Liver (tissue), 9 donors: ENCODE measurements around the gene TOR1AIP1. TPM values are rescaled to one million over a fixed set of nuclear protein-coding genes. Genes with fewer than 3 reads are reported as not detected.

Experiments
- DNase-seq: peaks from one replicate; pipeline ENCODE4 v3.0.0-alpha.2; 2017; ENCODE audit warnings: low spot score
- H3K27ac ChIP-seq, 2 donors: one replicate each; pipeline ENCODE4 v1.7.0; 2013; ENCODE audit warnings: inconsistent platforms in 2 of 2, low read length in 2 of 2, control low read depth in 1 of 2, low read depth in 1 of 2, mild to moderate bottlenecking in 1 of 2
- H3K27me3 ChIP-seq, 4 donors: one replicate each; pipeline versions ENCODE4 v1.6.1 to v1.7.0; 2013; ENCODE audit warnings: low read length in 3 of 4, inconsistent platforms in 1 of 4, mild to moderate bottlenecking in 1 of 4, moderate library complexity in 1 of 4; ENCODE audit not compliant: control insufficient read depth in 4 of 4, insufficient read depth in 4 of 4
- H3K36me3 ChIP-seq, 4 donors: one replicate each; pipeline versions ENCODE4 v1.6.1 to v1.7.0; 2013; ENCODE audit warnings: low read length in 3 of 4, mild to moderate bottlenecking in 3 of 4, low read depth in 1 of 4, moderate library complexity in 1 of 4; ENCODE audit not compliant: control insufficient read depth in 4 of 4, insufficient read depth in 3 of 4
- H3K4me1 ChIP-seq, 4 donors: one replicate each; pipeline versions ENCODE4 v1.6.1 to v1.7.0; 2013; ENCODE audit warnings: low read length in 3 of 4, mild to moderate bottlenecking in 3 of 4, moderate library complexity in 1 of 4; ENCODE audit not compliant: control insufficient read depth in 4 of 4, insufficient read depth in 4 of 4
- H3K4me3 ChIP-seq, 3 donors: one replicate each; pipeline versions ENCODE4 v1.6.1 to v1.7.0; 2013; ENCODE audit warnings: low read length in 3 of 3, control low read depth in 1 of 3, low read depth in 1 of 3, mild to moderate bottlenecking in 1 of 3
- H3K9ac ChIP-seq, 2 donors: one replicate each; pipeline ENCODE4 v1.7.0; 2013; ENCODE audit warnings: low read length in 2 of 2, mild to moderate bottlenecking in 2 of 2, moderate library complexity in 2 of 2, control low read depth in 1 of 2, low read depth in 1 of 2
- H3K9me3 ChIP-seq, 4 donors: one replicate each; pipeline versions ENCODE4 v1.6.1 to v1.7.0; 2013; ENCODE audit warnings: low read length in 3 of 4; ENCODE audit not compliant: control insufficient read depth in 4 of 4
- EGR1 ChIP-seq, 2 donors: IDR thresholded peaks; 2 replicates each; pipeline ENCODE4 v1.6.1; 2016 to 2018; ENCODE audit warnings: antibody characterized with exemption in 2 of 2, low read depth in 2 of 2
- FOXA1 ChIP-seq: IDR thresholded peaks from 2 replicates; pipeline ENCODE4 v1.6.1; 2016; ENCODE audit warnings: antibody characterized with exemption
- FOXA2 ChIP-seq: IDR thresholded peaks from 2 replicates; pipeline ENCODE4 v1.6.1; 2016; ENCODE audit warnings: antibody characterized with exemption
- GABPA ChIP-seq, 2 donors: IDR thresholded peaks in 1 of 2; conservative IDR thresholded peaks in 1 of 2; 2 replicates each; pipeline ENCODE4 v1.6.1; 2016; ENCODE audit warnings: antibody characterized with exemption in 2 of 2, mild to moderate bottlenecking in 1 of 2, moderate library complexity in 1 of 2
- HNF4A ChIP-seq, 2 donors: conservative IDR thresholded peaks; 2 replicates each; pipeline ENCODE4 v1.6.1; 2016; ENCODE audit warnings: antibody characterized with exemption in 2 of 2, mild to moderate bottlenecking in 2 of 2
- HNF4G ChIP-seq: IDR thresholded peaks from 2 replicates; pipeline ENCODE4 v1.6.1; 2016; ENCODE audit warnings: antibody characterized with exemption
- JUND ChIP-seq, 2 donors: IDR thresholded peaks; 2 replicates each; pipeline ENCODE4 v1.6.1; 2016; ENCODE audit warnings: antibody characterized with exemption in 2 of 2
- NR2F2 ChIP-seq: IDR thresholded peaks from 2 replicates; pipeline ENCODE4 v1.6.1; 2016; ENCODE audit warnings: antibody characterized with exemption
- RAD21 ChIP-seq, 2 donors: IDR thresholded peaks; 2 replicates each; pipeline ENCODE4 v1.6.1; 2016; ENCODE audit warnings: antibody characterized with exemption in 2 of 2, mild to moderate bottlenecking in 2 of 2
- RXRA ChIP-seq, 2 donors: IDR thresholded peaks; 2 replicates each; pipeline ENCODE4 v1.6.1; 2017 to 2018; ENCODE audit warnings: antibody characterized with exemption in 2 of 2, mild to moderate bottlenecking in 1 of 2
- SP1 ChIP-seq: IDR thresholded peaks from 2 replicates; pipeline ENCODE4 v1.6.1; 2018; ENCODE audit warnings: antibody characterized with exemption, mild to moderate bottlenecking
- TAF1 ChIP-seq: conservative IDR thresholded peaks from 2 replicates; pipeline ENCODE4 v1.6.1; 2016; ENCODE audit warnings: antibody characterized with exemption, mild to moderate bottlenecking
- YY1 ChIP-seq: IDR thresholded peaks from 2 replicates; pipeline ENCODE4 v1.6.1; 2016; ENCODE audit warnings: antibody characterized with exemption, mild to moderate bottlenecking
- WGBS: extraction: QIAGEN DNeasy Blood & Tissue Kit; methylation state at CpG from one replicate; pipeline ENCODE4 v1.1.7; 2013; 5-methylcytosine and 5-hydroxymethylcytosine counted together
- polyA plus RNA-seq, 2 donors: library from polyadenylated mRNA; stranded (reverse) in 1 of 2; unstranded in 1 of 2; fragments of 200-250 nt in 1 of 2; fragments of >200 nt in 1 of 2; fragmentation: Nextera tagmentation in 1 of 2; extraction: Ambion mirVana in 1 of 2; gene quantifications; one replicate each; pipeline versions ENCODE4 v1.2.1 to v1.2.3, GENCODE V29; 2013 to 2015
- total RNA-seq, 2 donors: library from RNA; depleted of rRNA; stranded (reverse); fragments of >200 nt; gene quantifications; one replicate each; pipeline ENCODE4 v1.2.3, GENCODE V29; 2014
- TF ChIP-seq, protein P1 (sequence below): IDR thresholded peaks from 2 replicates; pipeline ENCODE4 v1.6.1; 2016; ENCODE audit warnings: antibody characterized with exemption
- TF ChIP-seq, protein P2 (sequence below): fragments of 150-350 bp; IDR thresholded peaks from 2 replicates; pipeline ENCODE4 v1.5.1; 2017; ENCODE audit warnings: improper control_type of control experiment, low read depth, low read length; ENCODE audit not compliant: missing input control
- TF ChIP-seq, protein P3 (sequence below): IDR thresholded peaks from 2 replicates; pipeline ENCODE4 v1.6.1; 2016; ENCODE audit warnings: antibody characterized with exemption
- TF ChIP-seq, protein P4 (sequence below): IDR thresholded peaks from 2 replicates; pipeline ENCODE4 v1.6.1; 2016; ENCODE audit warnings: antibody characterized with exemption, mild to moderate bottlenecking
- TF ChIP-seq, protein P5 (sequence below): IDR thresholded peaks from 2 replicates; pipeline ENCODE4 v1.6.1; 2016; ENCODE audit warnings: antibody characterized with exemption
- donor health status: healthy.
- donor health status: healthy.
- donor health status: healthy.
- donor health status: healthy.
- donor health status: healthy.

The TOR1AIP1 gene
- total and polyA plus RNA-seq, 4 donors, result 7.1 to 21.3 (median 16.7) TPM

DNA sequence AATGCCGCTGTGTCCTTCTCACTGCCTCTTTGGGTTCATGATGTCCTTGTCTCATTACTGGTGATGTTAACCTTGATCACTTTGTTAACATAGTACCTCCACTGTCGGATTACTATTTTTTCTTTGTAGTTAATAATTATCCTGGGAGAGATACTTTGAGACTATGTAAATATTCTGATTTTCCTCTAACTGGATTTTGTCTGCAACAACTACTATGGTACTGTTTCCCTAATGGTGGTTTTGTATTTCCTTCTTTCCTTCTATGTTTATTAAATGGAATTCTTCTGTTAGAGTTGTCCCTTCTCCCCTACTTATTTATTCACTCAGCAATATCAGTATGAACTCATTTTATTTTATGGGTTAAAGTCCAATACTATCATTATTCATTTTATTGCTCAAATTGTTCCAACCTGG, 8.6 kb upstream of the TOR1AIP1 start:
- Histone ChIP-seq H3K4me3 (peak overlapping the region in 1 of 3 donors; percentile 16), H3K27ac (peak overlapping the region; percentile 79 to 82), H3K27me3 (no peaks in the 10 kb centered on the region), H3K9me3 (no peaks in the 10 kb centered on the region), H3K36me3 (peaks cover 0 to 21% (median 2%) of the 10 kb centered on the region in 4 donors), H3K4me1 (peaks cover 9 to 39% (median 38%) of the 10 kb centered on the region in 4 donors), H3K9ac (peak overlapping the region in 1 of 2 donors; percentile 73)
- WGBS, result 36% methylated on average over 2 of the region's 2 CpGs
- TF ChIP-seq, protein P1, sequence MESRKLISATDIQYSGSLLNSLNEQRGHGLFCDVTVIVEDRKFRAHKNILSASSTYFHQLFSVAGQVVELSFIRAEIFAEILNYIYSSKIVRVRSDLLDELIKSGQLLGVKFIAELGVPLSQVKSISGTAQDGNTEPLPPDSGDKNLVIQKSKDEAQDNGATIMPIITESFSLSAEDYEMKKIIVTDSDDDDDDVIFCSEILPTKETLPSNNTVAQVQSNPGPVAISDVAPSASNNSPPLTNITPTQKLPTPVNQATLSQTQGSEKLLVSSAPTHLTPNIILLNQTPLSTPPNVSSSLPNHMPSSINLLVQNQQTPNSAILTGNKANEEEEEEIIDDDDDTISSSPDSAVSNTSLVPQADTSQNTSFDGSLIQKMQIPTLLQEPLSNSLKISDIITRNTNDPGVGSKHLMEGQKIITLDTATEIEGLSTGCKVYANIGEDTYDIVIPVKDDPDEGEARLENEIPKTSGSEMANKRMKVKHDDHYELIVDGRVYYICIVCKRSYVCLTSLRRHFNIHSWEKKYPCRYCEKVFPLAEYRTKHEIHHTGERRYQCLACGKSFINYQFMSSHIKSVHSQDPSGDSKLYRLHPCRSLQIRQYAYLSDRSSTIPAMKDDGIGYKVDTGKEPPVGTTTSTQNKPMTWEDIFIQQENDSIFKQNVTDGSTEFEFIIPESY, result peak; percentile 36
- TF ChIP-seq FOXA2, result peak; percentile 82
- TF ChIP-seq NR2F2, result no peak
- TF ChIP-seq JUND (IDR thresholded peaks at IDR 0.05), result peak in 1 of 2 donors; percentile 76
- TF ChIP-seq, protein P2, sequence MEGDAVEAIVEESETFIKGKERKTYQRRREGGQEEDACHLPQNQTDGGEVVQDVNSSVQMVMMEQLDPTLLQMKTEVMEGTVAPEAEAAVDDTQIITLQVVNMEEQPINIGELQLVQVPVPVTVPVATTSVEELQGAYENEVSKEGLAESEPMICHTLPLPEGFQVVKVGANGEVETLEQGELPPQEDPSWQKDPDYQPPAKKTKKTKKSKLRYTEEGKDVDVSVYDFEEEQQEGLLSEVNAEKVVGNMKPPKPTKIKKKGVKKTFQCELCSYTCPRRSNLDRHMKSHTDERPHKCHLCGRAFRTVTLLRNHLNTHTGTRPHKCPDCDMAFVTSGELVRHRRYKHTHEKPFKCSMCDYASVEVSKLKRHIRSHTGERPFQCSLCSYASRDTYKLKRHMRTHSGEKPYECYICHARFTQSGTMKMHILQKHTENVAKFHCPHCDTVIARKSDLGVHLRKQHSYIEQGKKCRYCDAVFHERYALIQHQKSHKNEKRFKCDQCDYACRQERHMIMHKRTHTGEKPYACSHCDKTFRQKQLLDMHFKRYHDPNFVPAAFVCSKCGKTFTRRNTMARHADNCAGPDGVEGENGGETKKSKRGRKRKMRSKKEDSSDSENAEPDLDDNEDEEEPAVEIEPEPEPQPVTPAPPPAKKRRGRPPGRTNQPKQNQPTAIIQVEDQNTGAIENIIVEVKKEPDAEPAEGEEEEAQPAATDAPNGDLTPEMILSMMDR, result no peak
- peak; percentile 57 for TF ChIP-seq TAF1
- TF ChIP-seq YY1, result peak; percentile 72
- TF ChIP-seq, protein P3, sequence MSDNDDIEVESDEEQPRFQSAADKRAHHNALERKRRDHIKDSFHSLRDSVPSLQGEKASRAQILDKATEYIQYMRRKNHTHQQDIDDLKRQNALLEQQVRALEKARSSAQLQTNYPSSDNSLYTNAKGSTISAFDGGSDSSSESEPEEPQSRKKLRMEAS, result peak; percentile 47
- TF ChIP-seq EGR1 (IDR thresholded peaks at IDR 0.05; ENCODE audit: low read depth in 2 of 2), result peak in 1 of 2 donors; percentile 40
- peak; percentile 55 for TF ChIP-seq FOXA1
- peak in 1 of 2 donors; percentile 44 for TF ChIP-seq GABPA (IDR thresholded peaks at IDR 0.05 in 1 of 2, conservative IDR thresholded peaks at IDR 0.05 in 1 of 2)
- peak in 1 of 2 donors; percentile 16 for TF ChIP-seq RAD21 (IDR thresholded peaks at IDR 0.05)
- peak; percentile 78 for TF ChIP-seq SP1
- peak; percentile 60 to 65 for TF ChIP-seq HNF4A (conservative IDR thresholded peaks at IDR 0.05)
- TF ChIP-seq, protein P4, sequence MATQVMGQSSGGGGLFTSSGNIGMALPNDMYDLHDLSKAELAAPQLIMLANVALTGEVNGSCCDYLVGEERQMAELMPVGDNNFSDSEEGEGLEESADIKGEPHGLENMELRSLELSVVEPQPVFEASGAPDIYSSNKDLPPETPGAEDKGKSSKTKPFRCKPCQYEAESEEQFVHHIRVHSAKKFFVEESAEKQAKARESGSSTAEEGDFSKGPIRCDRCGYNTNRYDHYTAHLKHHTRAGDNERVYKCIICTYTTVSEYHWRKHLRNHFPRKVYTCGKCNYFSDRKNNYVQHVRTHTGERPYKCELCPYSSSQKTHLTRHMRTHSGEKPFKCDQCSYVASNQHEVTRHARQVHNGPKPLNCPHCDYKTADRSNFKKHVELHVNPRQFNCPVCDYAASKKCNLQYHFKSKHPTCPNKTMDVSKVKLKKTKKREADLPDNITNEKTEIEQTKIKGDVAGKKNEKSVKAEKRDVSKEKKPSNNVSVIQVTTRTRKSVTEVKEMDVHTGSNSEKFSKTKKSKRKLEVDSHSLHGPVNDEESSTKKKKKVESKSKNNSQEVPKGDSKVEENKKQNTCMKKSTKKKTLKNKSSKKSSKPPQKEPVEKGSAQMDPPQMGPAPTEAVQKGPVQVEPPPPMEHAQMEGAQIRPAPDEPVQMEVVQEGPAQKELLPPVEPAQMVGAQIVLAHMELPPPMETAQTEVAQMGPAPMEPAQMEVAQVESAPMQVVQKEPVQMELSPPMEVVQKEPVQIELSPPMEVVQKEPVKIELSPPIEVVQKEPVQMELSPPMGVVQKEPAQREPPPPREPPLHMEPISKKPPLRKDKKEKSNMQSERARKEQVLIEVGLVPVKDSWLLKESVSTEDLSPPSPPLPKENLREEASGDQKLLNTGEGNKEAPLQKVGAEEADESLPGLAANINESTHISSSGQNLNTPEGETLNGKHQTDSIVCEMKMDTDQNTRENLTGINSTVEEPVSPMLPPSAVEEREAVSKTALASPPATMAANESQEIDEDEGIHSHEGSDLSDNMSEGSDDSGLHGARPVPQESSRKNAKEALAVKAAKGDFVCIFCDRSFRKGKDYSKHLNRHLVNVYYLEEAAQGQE, result peak; percentile 74
- TF ChIP-seq, protein P5, sequence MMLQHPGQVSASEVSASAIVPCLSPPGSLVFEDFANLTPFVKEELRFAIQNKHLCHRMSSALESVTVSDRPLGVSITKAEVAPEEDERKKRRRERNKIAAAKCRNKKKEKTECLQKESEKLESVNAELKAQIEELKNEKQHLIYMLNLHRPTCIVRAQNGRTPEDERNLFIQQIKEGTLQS, result peak; percentile 29
- TF ChIP-seq HNF4G, result peak; percentile 27
- peak; percentile 53 to 76 for TF ChIP-seq RXRA (IDR thresholded peaks at IDR 0.05)
- DNase-seq, result no peak
